K562 (cell line): ENCODE results near the gene KAT6B. TPM values are rescaled to one million over a fixed set of nuclear protein-coding genes. Genes with fewer than 3 reads are reported as not detected.
A peak's percentile ranks its signal among the peaks of the same experiment; 100 is the strongest.

Source experiments
- ATAC-seq: fragments of 200-7000 bp; cut with Tn5 transposase; 3 replicates; pipeline ENCODE4 v1.9.1; 2020; ENCODE audit warnings: moderate library complexity
- BruUV-seq: library from RNA; stranded (reverse); fragments of 400-500 nt; replicated peaks from 2 replicates; lab custom pipeline; 2021; lab: Mats Ljungman, UMichigan
- CTCF ChIA-PET: fragments of 300-600 bp; formaldehyde crosslinking; extraction: SDS; loops from one replicate; lab custom pipeline; 2021; ENCODE audit warnings: low intra/inter-chr PET ratio; lab: Yijun Ruan, JAX
- POLR2A ChIA-PET: fragments of 300-600, 350-650 bp; sonication (Branson Sonifier 250); formaldehyde crosslinking; extraction: SDS; loops from one replicate; lab custom pipeline; 2021; ENCODE audit warnings: antibody characterized with exemption, inconsistent platforms; lab: Yijun Ruan, JAX
- DNase-seq, 4 experiments: peaks; one replicate each; pipeline versions ENCODE4 v3.0.0 to v3.0.0-alpha.2; 2011 to 2018; ENCODE audit warnings: low spot score in 3 of 4, mixed read lengths in 3 of 4; ENCODE audit errors: extremely low read depth in 1 of 4
- FAIRE-seq: peaks from 2 replicates; lab custom pipeline; 2011; peaks lifted over from hg19 to GRCh38; lab: Jason Lieb, UNC
- H2AFZ ChIP-seq: 2 replicates; pipeline ENCODE4 v1.6.0; 2011; ENCODE audit warnings: low read depth, low read length, control low read depth, inconsistent platforms
- H3K27ac ChIP-seq: fragments of 200-600 bp; 3 replicates; pipeline ENCODE4 v1.8.0; 2011; ENCODE audit warnings: low read depth, mild to moderate bottlenecking, control low read depth, inconsistent platforms, low read length, moderate library complexity, mixed read lengths; ENCODE audit errors: extremely low read depth
- H3K27me3 ChIP-seq, 2 experiments: fragments of 300-600 bp in 1 of 2; 2 replicates in 1 of 2; 3 replicates in 1 of 2; pipeline versions ENCODE4 v1.6.0 to v1.8.0; 2011; ENCODE audit warnings: inconsistent platforms in 2 of 2, low read length in 2 of 2, mild to moderate bottlenecking in 1 of 2, mixed read lengths in 1 of 2, moderate library complexity in 1 of 2; ENCODE audit not compliant: control insufficient read depth in 2 of 2, insufficient read depth in 2 of 2
- H3K36me3 ChIP-seq: fragments of 300-600 bp; 3 replicates; pipeline ENCODE4 v1.8.0; 2011; ENCODE audit warnings: mild to moderate bottlenecking, low read length, inconsistent platforms; ENCODE audit not compliant: control insufficient read depth, insufficient read depth
- H3K4me1 ChIP-seq, 2 experiments: fragments of 200-600 bp in 1 of 2; replicated peaks in 1 of 2; 2 replicates in 1 of 2; 3 replicates in 1 of 2; pipeline versions ENCODE4 v1.5.1 to v1.8.0; 2011; ENCODE audit warnings: inconsistent platforms in 2 of 2, low read length in 2 of 2, mild to moderate bottlenecking in 1 of 2, mixed read lengths in 1 of 2, moderate library complexity in 1 of 2; ENCODE audit not compliant: control insufficient read depth in 2 of 2, insufficient read depth in 2 of 2
- H3K4me2 ChIP-seq: 2 replicates; pipeline ENCODE4 v1.6.1; 2011; ENCODE audit warnings: low read length, control low read depth, inconsistent platforms, mixed read lengths; ENCODE audit not compliant: insufficient read depth
- H3K4me3 ChIP-seq: fragments of 200-600 bp; sonication (generic), shearing (Covaris generic); 2 replicates; pipeline ENCODE4 v1.5.1; 2016; ENCODE audit warnings: control low read depth, inconsistent platforms
- H3K79me2 ChIP-seq: fragments of 200-600 bp; 3 replicates; pipeline ENCODE4 v1.8.0; 2011; ENCODE audit warnings: low read length, inconsistent platforms; ENCODE audit not compliant: control insufficient read depth, insufficient read depth
- H3K9ac ChIP-seq, 2 experiments: 2 replicates each; pipeline versions ENCODE4 v1.6.0 to v1.6.1; 2011; ENCODE audit warnings: low read depth in 2 of 2, low read length in 2 of 2, control low read depth in 1 of 2, inconsistent platforms in 1 of 2, mild to moderate bottlenecking in 1 of 2, mixed read lengths in 1 of 2; ENCODE audit not compliant: insufficient read depth in 1 of 2
- H3K9me1 ChIP-seq: one replicate; pipeline ENCODE4 v1.6.0; 2011; ENCODE audit warnings: inconsistent platforms, mild to moderate bottlenecking, low read length, moderate library complexity; ENCODE audit not compliant: control insufficient read depth, insufficient read depth
- H3K9me3 ChIP-seq: replicated peaks from 2 replicates; pipeline ENCODE4 v1.5.1; 2011; ENCODE audit warnings: low read depth, low read length, inconsistent platforms; ENCODE audit not compliant: control insufficient read depth, insufficient read depth
- H4K20me1 ChIP-seq: replicated peaks from 2 replicates; pipeline ENCODE4 v1.6.1; 2011; ENCODE audit warnings: low read length, inconsistent platforms, mixed read lengths; ENCODE audit not compliant: control insufficient read depth, insufficient read depth
- CBX5 ChIP-seq: IDR thresholded peaks from 2 replicates; pipeline ENCODE4 v1.6.1; 2014; ENCODE audit warnings: low read depth, borderline replicate concordance
- ETV1 ChIP-seq: fragments of 450-650 bp; conservative IDR thresholded peaks from 2 replicates; pipeline ENCODE4 v1.6.1; 2016; ENCODE audit warnings: missing genetic modification characterization, control low read depth, low read depth, missing compliant biosample characterization
- FOSL1 ChIP-seq: fragments of 200-800 bp; sonication (Bioruptor generic); conservative IDR thresholded peaks from 2 replicates; pipeline ENCODE4 v1.6.1; 2016; ENCODE audit warnings: missing genetic modification characterization, missing compliant biosample characterization
- KAT8 ChIP-seq: fragments of 450-650 bp; IDR thresholded peaks from 2 replicates; pipeline ENCODE4 v1.6.1; 2016; ENCODE audit warnings: low read depth, mild to moderate bottlenecking
- MCM3 ChIP-seq: fragments of 450-650 bp; IDR thresholded peaks from 2 replicates; pipeline ENCODE4 v1.6.1; 2016
- RBM39 ChIP-seq: fragments of 200-400 bp; formaldehyde crosslinking; optimal IDR thresholded peaks from 2 replicates; pipeline ENCODE3; 2018; ENCODE audit warnings: low read depth, low read length
- ZBTB5 ChIP-seq: fragments of 450-650 bp; IDR thresholded peaks from 2 replicates; pipeline ENCODE4 v1.6.1; 2017; ENCODE audit warnings: antibody characterized with exemption
- ZNF121 ChIP-seq: sonication (generic); formaldehyde crosslinking; conservative IDR thresholded peaks from 2 replicates; pipeline ENCODE4 v1.8.0; 2022; ENCODE audit warnings: missing genetic modification reagents
- WGBS: fragments of 100-300 bp; shearing (Covaris generic); methylation state at CpG from one replicate; pipeline ENCODE4 v1.1.6; 2016; ENCODE audit warnings: low coverage, mixed read lengths; ENCODE audit not compliant: insufficient coverage; ENCODE audit errors: missing lambda C conversion rate; 5-methylcytosine and 5-hydroxymethylcytosine counted together
- in situ Hi-C: fragments of 300-500 bp; cut with MboI; formaldehyde crosslinking; loops from 4 replicates; pipeline ENCODE4 v1.15.0; 2018; ENCODE audit warnings: inconsistent platforms, mixed read lengths
- intact Hi-C: fragments of 100-400 bp; cut with micrococcal nuclease; formaldehyde crosslinking; loops from 2 replicates; pipeline ENCODE4 v1.14.2; 2022
- polyA plus RNA-seq, 8 experiments: library from polyadenylated mRNA; depleted of rRNA in 4 of 8; stranded (reverse) in 5 of 8; unstranded in 3 of 8; fragments of >200 nt; fragmentation: Nextera tagmentation in 2 of 8; fragmentation: Illumina TruSeq in 1 of 8; extraction: Ambion mirVana in 2 of 8; extraction: Trizol in 1 of 8; gene quantifications; 2 replicates each; pipeline versions ENCODE4 v1.2.1 to v1.2.3, GENCODE V29; 2011 to 2014; ENCODE audit warnings: inconsistent platforms in 1 of 8, missing spikeins in 1 of 8
- total RNA-seq, 7 experiments: library from RNA; depleted of rRNA in 6 of 7; stranded (reverse); fragments of >200 nt in 6 of 7; fragmentation: Illumina TruSeq in 2 of 7; extraction: Trizol in 2 of 7; gene quantifications; 2 replicates each; pipeline versions ENCODE4 v1.2.1 to v1.2.3, GENCODE V29; 2011 to 2021; ENCODE audit warnings: low replicate concordance in 1 of 7

KAT6B gene
- total and polyA plus RNA-seq, 9 of the 15 experiments (the other 6 are each of a cell fraction or from before 2014, with no cell fraction given) = 1.4 to 9.2 (median 6.8) TPM

GRCh38 chr10:74827694-74828093 is 1.3 kb downstream of the KAT6B start:
- no peak for DNase-seq
- Histone ChIP-seq H3K9me3 (no peaks in the 10 kb centered on the region), H3K27me3 (no peaks in the 10 kb centered on the region), H3K36me3 (no peaks in the 10 kb centered on the region), H3K4me3 (no peak overlapping the region), H3K9me1 (no peaks in the 10 kb centered on the region), H3K4me2 (peak overlapping the region; percentile 94), H3K79me2 (peaks cover 15% of the 10 kb centered on the region), H2AFZ (no peak overlapping the region), H4K20me1 (no peaks in the 10 kb centered on the region), H3K9ac (peak overlapping the region in 1 of 2 experiments; percentile 69; a peak in 1 of 4 replicates), H3K4me1 (peaks cover 23 to 31% of the 10 kb centered on the region in 2 experiments), H3K27ac (no peak overlapping the region)
- intact Hi-C loops (loop anchor here (5.0 to 10.0 kb wide), 3 partner anchors 187 to 407 kb away; partner anchors contain the start of gene COMTD1), in situ Hi-C loops (no loop called here)
- no peak for FAIRE-seq
- WGBS = 59% methylated on average over 7 of the region's 7 CpGs
- POLR2A ChIA-PET = interaction anchor here (1.2 to 2.1 kb wide), 3 partner anchors 11 to 27 kb away, joined by 3 to 6 read pairs (median 6); no protein-coding TSS in a partner anchor
- no peak for ATAC-seq
- TF ChIP-seq MCM3 (no peak), ZNF121 (CRISPR knock-in tag) (peak; percentile 59), FOSL1 (tag) (no peak)
- CTCF ChIA-PET = no interaction called here
- BruUV-seq = TSS peak; percentile 62

GRCh38 chr10:74828946-74829345 is 2.5 kb downstream of the KAT6B start:
- no peak for DNase-seq
- TF ChIP-seq ZBTB5 = no peak
- no peak for TF ChIP-seq KAT8
- TF ChIP-seq ETV1 (tag) = no peak
- no peak for TF ChIP-seq CBX5
- TF ChIP-seq RBM39 = no peak
- H3K9me3 ChIP-seq = no peaks in the 10 kb centered on the region
- no peak overlapping the region for H3K9ac ChIP-seq
- FAIRE-seq = no peak
- H3K36me3 ChIP-seq = no peaks in the 10 kb centered on the region
- no peak for ATAC-seq
- no peak overlapping the region for H3K27ac ChIP-seq
- intact Hi-C loops (loop anchor here (5.0 to 10.0 kb wide), 3 partner anchors 186 to 406 kb away; partner anchors contain the start of gene COMTD1), in situ Hi-C loops (no loop called here)
- CTCF ChIA-PET = interaction anchor here (0.6 kb wide), 1 partner anchor 591 kb away, joined by 3 read pairs; no protein-coding TSS in a partner anchor
- no TSS peak for BruUV-seq
- no peaks in the 10 kb centered on the region for H4K20me1 ChIP-seq
- H3K4me3 ChIP-seq = no peak overlapping the region
- H2AFZ ChIP-seq = no peak overlapping the region
- WGBS = 93% methylated on average over 4 of the region's 4 CpGs
- H3K27me3 ChIP-seq = no peaks in the 10 kb centered on the region
- H3K79me2 ChIP-seq = peaks cover 15% of the 10 kb centered on the region
- POLR2A ChIA-PET = no interaction called here
- no peak overlapping the region for H3K4me2 ChIP-seq
- H3K9me1 ChIP-seq = no peaks in the 10 kb centered on the region
- H3K4me1 ChIP-seq = peaks cover 15 to 31% of the 10 kb centered on the region in 2 experiments; a peak in 4 of 5 replicates
